GM12874 (cell line): ENCODE data around the gene MAST1.
A peak's percentile ranks its signal among the peaks of the same experiment; 100 is the strongest.

Experiments used
- TF ChIP-seq, protein P1 (sequence below): IDR thresholded peaks from 2 replicates; pipeline ENCODE4 v1.5.1; 2011; ENCODE audit warnings: low read depth, mild to moderate bottlenecking, control low read depth, low read length, moderate library complexity; ENCODE audit not compliant: insufficient read depth

MAST1 gene

GRCh38 chr19:12806242-12807081, 31.9 kb upstream of the MAST1 start, which contains the start of gene RNASEH2A:
TSS of gene RNASEH2A (plus strand) at chr19:12806584. CDS start at chr19:12806674, 90 bp downstream.
- TF ChIP-seq, protein P1, sequence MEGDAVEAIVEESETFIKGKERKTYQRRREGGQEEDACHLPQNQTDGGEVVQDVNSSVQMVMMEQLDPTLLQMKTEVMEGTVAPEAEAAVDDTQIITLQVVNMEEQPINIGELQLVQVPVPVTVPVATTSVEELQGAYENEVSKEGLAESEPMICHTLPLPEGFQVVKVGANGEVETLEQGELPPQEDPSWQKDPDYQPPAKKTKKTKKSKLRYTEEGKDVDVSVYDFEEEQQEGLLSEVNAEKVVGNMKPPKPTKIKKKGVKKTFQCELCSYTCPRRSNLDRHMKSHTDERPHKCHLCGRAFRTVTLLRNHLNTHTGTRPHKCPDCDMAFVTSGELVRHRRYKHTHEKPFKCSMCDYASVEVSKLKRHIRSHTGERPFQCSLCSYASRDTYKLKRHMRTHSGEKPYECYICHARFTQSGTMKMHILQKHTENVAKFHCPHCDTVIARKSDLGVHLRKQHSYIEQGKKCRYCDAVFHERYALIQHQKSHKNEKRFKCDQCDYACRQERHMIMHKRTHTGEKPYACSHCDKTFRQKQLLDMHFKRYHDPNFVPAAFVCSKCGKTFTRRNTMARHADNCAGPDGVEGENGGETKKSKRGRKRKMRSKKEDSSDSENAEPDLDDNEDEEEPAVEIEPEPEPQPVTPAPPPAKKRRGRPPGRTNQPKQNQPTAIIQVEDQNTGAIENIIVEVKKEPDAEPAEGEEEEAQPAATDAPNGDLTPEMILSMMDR: no peak

DNA sequence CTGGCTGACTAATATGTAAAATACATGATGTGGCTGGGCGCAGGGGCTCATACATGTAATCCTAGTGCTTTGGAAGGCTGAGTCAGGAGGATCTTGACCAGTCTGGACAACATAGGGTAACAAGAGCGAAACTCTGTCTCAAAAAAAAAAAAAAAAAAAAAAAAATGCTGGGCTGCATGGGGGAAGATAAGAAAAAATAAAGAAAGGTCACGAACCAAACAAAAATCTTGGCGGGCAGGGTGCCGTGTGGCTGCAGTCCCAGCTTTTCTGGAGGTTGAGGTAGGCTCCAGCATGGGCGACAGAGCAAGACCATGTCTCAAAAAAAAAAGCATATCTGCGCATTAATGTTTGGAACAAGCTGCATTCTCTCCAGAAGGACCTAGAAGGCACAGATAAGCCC, 23.2 kb upstream of the MAST1 start:
- TF ChIP-seq, protein P1: no peak

GRCh38 chr19:12821761-12822160, 16.6 kb upstream of the MAST1 start:
- TF ChIP-seq, protein P1: no peak

DNA sequence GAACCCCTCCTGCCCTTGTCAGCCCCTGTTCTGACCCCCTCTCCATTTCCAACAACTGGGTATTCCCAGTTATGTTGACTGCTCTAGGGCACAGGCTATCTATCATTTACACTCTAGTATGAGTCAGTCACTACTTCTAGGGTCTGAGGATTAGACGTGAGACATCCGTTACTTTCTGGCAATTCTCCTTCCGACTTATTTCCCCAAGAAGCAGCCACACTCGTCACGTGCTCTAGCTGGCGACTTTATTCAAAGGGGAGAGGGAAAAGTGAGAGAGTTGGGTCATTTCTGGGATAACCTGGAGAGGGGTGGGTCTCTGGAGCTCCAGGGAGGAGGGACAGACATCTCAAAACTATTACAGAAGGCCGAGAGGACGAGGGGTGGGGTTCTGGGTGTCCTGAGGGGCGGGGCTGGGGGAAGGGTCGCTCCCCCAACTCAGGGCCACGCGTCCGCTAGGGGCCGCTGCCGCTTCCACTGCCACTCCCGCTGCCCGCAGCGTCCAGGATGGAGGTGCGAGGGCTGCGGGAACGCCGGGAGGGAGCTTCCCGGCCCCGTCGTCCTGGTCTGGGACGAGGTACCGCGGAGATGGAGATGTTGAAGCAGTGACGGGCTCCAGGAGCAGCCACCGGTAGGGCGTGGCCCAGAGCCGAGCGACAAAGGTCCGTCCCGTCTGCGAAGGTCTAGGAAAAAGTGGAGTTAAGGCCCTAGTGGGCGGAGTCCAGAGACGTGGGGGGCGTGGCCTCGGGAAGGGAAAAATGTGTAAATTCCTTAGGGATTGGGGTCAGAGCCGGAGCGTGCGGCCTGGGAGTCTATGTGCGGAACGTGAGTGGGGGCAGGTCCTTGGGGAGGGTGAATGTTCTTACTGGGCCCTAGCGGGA, 12.8 kb upstream of the MAST1 start:
- TF ChIP-seq, protein P1: peak; percentile 41

- TF ChIP-seq, protein P1: no peak
Measured at GRCh38 chr19:12828494-12828893, 9.8 kb upstream of the MAST1 start.

DNA sequence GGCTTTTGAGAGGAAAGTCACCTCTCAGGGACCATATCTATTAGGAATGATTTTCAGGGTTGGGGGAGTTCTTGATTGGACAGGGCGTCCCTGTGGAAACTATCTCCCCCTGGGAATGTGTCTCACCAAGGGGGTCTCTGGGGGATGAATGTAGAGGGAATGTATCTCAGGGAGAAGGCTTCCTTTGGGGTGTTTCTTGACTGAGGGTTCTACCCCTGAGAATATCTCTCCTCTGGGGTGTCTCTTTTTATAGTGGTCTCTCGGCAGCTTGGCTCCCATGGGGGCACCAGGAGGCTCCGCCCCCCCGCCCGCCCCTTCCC, 4.9 kb upstream of the MAST1 start:
- TF ChIP-seq, protein P1: no peak
